Liver (tissue), 9 donors: Measurements from ENCODE around the gene ABCA12. TPM values are rescaled to one million over a fixed set of nuclear protein-coding genes. Genes with fewer than 3 reads are reported as not detected.

ENCODE experiments used
- DNase-seq: peaks from one replicate; pipeline ENCODE4 v3.0.0-alpha.2; 2017; ENCODE audit warnings: low spot score
- H3K27ac ChIP-seq, 2 donors: one replicate each; pipeline ENCODE4 v1.7.0; 2013; ENCODE audit warnings: inconsistent platforms in 2 of 2, low read length in 2 of 2, control low read depth in 1 of 2, low read depth in 1 of 2, mild to moderate bottlenecking in 1 of 2
- H3K27me3 ChIP-seq, 4 donors: one replicate each; pipeline versions ENCODE4 v1.6.1 to v1.7.0; 2013; ENCODE audit warnings: low read length in 3 of 4, inconsistent platforms in 1 of 4, mild to moderate bottlenecking in 1 of 4, moderate library complexity in 1 of 4; ENCODE audit not compliant: control insufficient read depth in 4 of 4, insufficient read depth in 4 of 4
- H3K36me3 ChIP-seq, 4 donors: one replicate each; pipeline versions ENCODE4 v1.6.1 to v1.7.0; 2013; ENCODE audit warnings: low read length in 3 of 4, mild to moderate bottlenecking in 3 of 4, low read depth in 1 of 4, moderate library complexity in 1 of 4; ENCODE audit not compliant: control insufficient read depth in 4 of 4, insufficient read depth in 3 of 4
- H3K4me1 ChIP-seq, 4 donors: one replicate each; pipeline versions ENCODE4 v1.6.1 to v1.7.0; 2013; ENCODE audit warnings: low read length in 3 of 4, mild to moderate bottlenecking in 3 of 4, moderate library complexity in 1 of 4; ENCODE audit not compliant: control insufficient read depth in 4 of 4, insufficient read depth in 4 of 4
- H3K4me3 ChIP-seq, 3 donors: one replicate each; pipeline versions ENCODE4 v1.6.1 to v1.7.0; 2013; ENCODE audit warnings: low read length in 3 of 3, control low read depth in 1 of 3, low read depth in 1 of 3, mild to moderate bottlenecking in 1 of 3
- H3K9ac ChIP-seq, 2 donors: one replicate each; pipeline ENCODE4 v1.7.0; 2013; ENCODE audit warnings: low read length in 2 of 2, mild to moderate bottlenecking in 2 of 2, moderate library complexity in 2 of 2, control low read depth in 1 of 2, low read depth in 1 of 2
- H3K9me3 ChIP-seq, 4 donors: one replicate each; pipeline versions ENCODE4 v1.6.1 to v1.7.0; 2013; ENCODE audit warnings: low read length in 3 of 4; ENCODE audit not compliant: control insufficient read depth in 4 of 4
- ATF3 ChIP-seq: IDR thresholded peaks from 2 replicates; pipeline ENCODE4 v1.6.1; 2016; ENCODE audit warnings: antibody characterized with exemption
- CTCF ChIP-seq: fragments of 150-350 bp; IDR thresholded peaks from 2 replicates; pipeline ENCODE4 v1.5.1; 2017; ENCODE audit warnings: improper control_type of control experiment, low read depth, low read length; ENCODE audit not compliant: missing input control
- EGR1 ChIP-seq, 2 donors: IDR thresholded peaks; 2 replicates each; pipeline ENCODE4 v1.6.1; 2016 to 2018; ENCODE audit warnings: antibody characterized with exemption in 2 of 2, low read depth in 2 of 2
- FOXA1 ChIP-seq: IDR thresholded peaks from 2 replicates; pipeline ENCODE4 v1.6.1; 2016; ENCODE audit warnings: antibody characterized with exemption
- GABPA ChIP-seq, 2 donors: IDR thresholded peaks in 1 of 2; conservative IDR thresholded peaks in 1 of 2; 2 replicates each; pipeline ENCODE4 v1.6.1; 2016; ENCODE audit warnings: antibody characterized with exemption in 2 of 2, mild to moderate bottlenecking in 1 of 2, moderate library complexity in 1 of 2
- HNF4A ChIP-seq, 2 donors: conservative IDR thresholded peaks; 2 replicates each; pipeline ENCODE4 v1.6.1; 2016; ENCODE audit warnings: antibody characterized with exemption in 2 of 2, mild to moderate bottlenecking in 2 of 2
- HNF4G ChIP-seq: IDR thresholded peaks from 2 replicates; pipeline ENCODE4 v1.6.1; 2016; ENCODE audit warnings: antibody characterized with exemption
- JUND ChIP-seq, 2 donors: IDR thresholded peaks; 2 replicates each; pipeline ENCODE4 v1.6.1; 2016; ENCODE audit warnings: antibody characterized with exemption in 2 of 2
- MAX ChIP-seq: IDR thresholded peaks from 2 replicates; pipeline ENCODE4 v1.6.1; 2016; ENCODE audit warnings: antibody characterized with exemption
- NR2F2 ChIP-seq: IDR thresholded peaks from 2 replicates; pipeline ENCODE4 v1.6.1; 2016; ENCODE audit warnings: antibody characterized with exemption
- RAD21 ChIP-seq, 2 donors: IDR thresholded peaks; 2 replicates each; pipeline ENCODE4 v1.6.1; 2016; ENCODE audit warnings: antibody characterized with exemption in 2 of 2, mild to moderate bottlenecking in 2 of 2
- REST ChIP-seq: IDR thresholded peaks from 2 replicates; pipeline ENCODE4 v1.6.1; 2016; ENCODE audit warnings: antibody characterized with exemption, mild to moderate bottlenecking
- RXRA ChIP-seq, 2 donors: IDR thresholded peaks; 2 replicates each; pipeline ENCODE4 v1.6.1; 2017 to 2018; ENCODE audit warnings: antibody characterized with exemption in 2 of 2, mild to moderate bottlenecking in 1 of 2
- TAF1 ChIP-seq: conservative IDR thresholded peaks from 2 replicates; pipeline ENCODE4 v1.6.1; 2016; ENCODE audit warnings: antibody characterized with exemption, mild to moderate bottlenecking
- YY1 ChIP-seq: IDR thresholded peaks from 2 replicates; pipeline ENCODE4 v1.6.1; 2016; ENCODE audit warnings: antibody characterized with exemption, mild to moderate bottlenecking
- ZBTB33 ChIP-seq: IDR thresholded peaks from 2 replicates; pipeline ENCODE4 v1.6.1; 2016; ENCODE audit warnings: antibody characterized with exemption
- WGBS: extraction: QIAGEN DNeasy Blood & Tissue Kit; methylation state at CpG from one replicate; pipeline ENCODE4 v1.1.7; 2013; 5-methylcytosine and 5-hydroxymethylcytosine counted together
- polyA plus RNA-seq, 2 donors: library from polyadenylated mRNA; stranded (reverse) in 1 of 2; unstranded in 1 of 2; fragments of 200-250 nt in 1 of 2; fragments of >200 nt in 1 of 2; fragmentation: Nextera tagmentation in 1 of 2; extraction: Ambion mirVana in 1 of 2; gene quantifications; one replicate each; pipeline versions ENCODE4 v1.2.1 to v1.2.3, GENCODE V29; 2013 to 2015
- total RNA-seq, 2 donors: library from RNA; depleted of rRNA; stranded (reverse); fragments of >200 nt; gene quantifications; one replicate each; pipeline ENCODE4 v1.2.3, GENCODE V29; 2014
- donor health status: healthy.
- donor health status: healthy.
- donor health status: healthy.
- donor health status: healthy.
- donor health status: healthy.

Gene ABCA12
- total and polyA plus RNA-seq, 4 donors = 0.03 TPM; not detected in 3

- H3K27ac ChIP-seq = no peak overlapping the region
- H3K9ac ChIP-seq = no peak overlapping the region
- DNase-seq = no peak
- no peaks in the 10 kb centered on the region for H3K9me3 ChIP-seq
- no peak for TF ChIP-seq GABPA (IDR thresholded peaks at IDR 0.05 in 1 of 2, conservative IDR thresholded peaks at IDR 0.05 in 1 of 2)
- TF ChIP-seq RAD21 (IDR thresholded peaks at IDR 0.05) = peak; percentile 35 to 47
- H3K4me3 ChIP-seq = no peak overlapping the region
- no peaks in the 10 kb centered on the region for H3K4me1 ChIP-seq
- no peaks in the 10 kb centered on the region for H3K27me3 ChIP-seq
- H3K36me3 ChIP-seq = no peaks in the 10 kb centered on the region
Measured at GRCh38 chr2:214960677-214961076, 177.7 kb downstream of the ABCA12 start.

GRCh38 chr2:214946949-214947348 lies 191.5 kb downstream of the ABCA12 start:
- no peaks in the 10 kb centered on the region for H3K4me1 ChIP-seq
- WGBS = 91% methylated on average over 2 of the region's 2 CpGs
- no peaks in the 10 kb centered on the region for H3K27me3 ChIP-seq
- no peak overlapping the region for H3K27ac ChIP-seq
- no peak for TF ChIP-seq GABPA (IDR thresholded peaks at IDR 0.05 in 1 of 2, conservative IDR thresholded peaks at IDR 0.05 in 1 of 2)
- TF ChIP-seq RAD21 (IDR thresholded peaks at IDR 0.05) = no peak
- no peak for TF ChIP-seq EGR1 (IDR thresholded peaks at IDR 0.05; ENCODE audit: low read depth in 2 of 2)
- TF ChIP-seq NR2F2 = no peak
- TF ChIP-seq YY1 = no peak
- TF ChIP-seq JUND (IDR thresholded peaks at IDR 0.05) = no peak
- TF ChIP-seq TAF1 = no peak
- TF ChIP-seq REST = no peak
- no peak for TF ChIP-seq HNF4A (conservative IDR thresholded peaks at IDR 0.05)
- TF ChIP-seq CTCF = no peak
- TF ChIP-seq ATF3 = no peak
- no peak for TF ChIP-seq FOXA1
- no peak for TF ChIP-seq HNF4G
- no peak for TF ChIP-seq MAX
- no peak for TF ChIP-seq RXRA (IDR thresholded peaks at IDR 0.05)
- TF ChIP-seq ZBTB33 = no peak
- H3K36me3 ChIP-seq = no peaks in the 10 kb centered on the region
- H3K4me3 ChIP-seq = no peak overlapping the region
- H3K9ac ChIP-seq = no peak overlapping the region
- DNase-seq = no peak
- H3K9me3 ChIP-seq = no peaks in the 10 kb centered on the region
